ENCODE data around the gene CACNA1S.

Gene CACNA1S

GRCh38 chr1:201041011-201041410 is 71.2 kb downstream of the CACNA1S start:
- DNase-seq = no peak
- Histone ChIP-seq H3K4me1 (no peaks in the 10 kb centered on the region), H3K9me3 (no peaks in the 10 kb centered on the region), H3K27me3 (peaks cover 19% of the 10 kb centered on the region), H3K36me3 (no peaks in the 10 kb centered on the region), H3K4me3 (ENCODE audit: low read depth, low read length) (no peak overlapping the region)
- TF ChIP-seq, protein P1, sequence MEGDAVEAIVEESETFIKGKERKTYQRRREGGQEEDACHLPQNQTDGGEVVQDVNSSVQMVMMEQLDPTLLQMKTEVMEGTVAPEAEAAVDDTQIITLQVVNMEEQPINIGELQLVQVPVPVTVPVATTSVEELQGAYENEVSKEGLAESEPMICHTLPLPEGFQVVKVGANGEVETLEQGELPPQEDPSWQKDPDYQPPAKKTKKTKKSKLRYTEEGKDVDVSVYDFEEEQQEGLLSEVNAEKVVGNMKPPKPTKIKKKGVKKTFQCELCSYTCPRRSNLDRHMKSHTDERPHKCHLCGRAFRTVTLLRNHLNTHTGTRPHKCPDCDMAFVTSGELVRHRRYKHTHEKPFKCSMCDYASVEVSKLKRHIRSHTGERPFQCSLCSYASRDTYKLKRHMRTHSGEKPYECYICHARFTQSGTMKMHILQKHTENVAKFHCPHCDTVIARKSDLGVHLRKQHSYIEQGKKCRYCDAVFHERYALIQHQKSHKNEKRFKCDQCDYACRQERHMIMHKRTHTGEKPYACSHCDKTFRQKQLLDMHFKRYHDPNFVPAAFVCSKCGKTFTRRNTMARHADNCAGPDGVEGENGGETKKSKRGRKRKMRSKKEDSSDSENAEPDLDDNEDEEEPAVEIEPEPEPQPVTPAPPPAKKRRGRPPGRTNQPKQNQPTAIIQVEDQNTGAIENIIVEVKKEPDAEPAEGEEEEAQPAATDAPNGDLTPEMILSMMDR (IDR thresholded peaks at IDR 0.05; ENCODE audit: low read depth, low read length) = no peak

- Histone ChIP-seq H3K9me3 (no peaks in the 10 kb centered on the region), H3K36me3 (no peaks in the 10 kb centered on the region), H3K27me3 (peaks cover 27% of the 10 kb centered on the region), H3K4me1 (no peaks in the 10 kb centered on the region), H3K4me3 (ENCODE audit: low read depth, low read length) (no peak overlapping the region)
- TF ChIP-seq, protein P1 (IDR thresholded peaks at IDR 0.05; ENCODE audit: low read depth, low read length) = no peak
- no peak for DNase-seq
These were observed 72.3 kb downstream of the CACNA1S start for GRCh38 chr1:201039876-201040275.

DNA sequence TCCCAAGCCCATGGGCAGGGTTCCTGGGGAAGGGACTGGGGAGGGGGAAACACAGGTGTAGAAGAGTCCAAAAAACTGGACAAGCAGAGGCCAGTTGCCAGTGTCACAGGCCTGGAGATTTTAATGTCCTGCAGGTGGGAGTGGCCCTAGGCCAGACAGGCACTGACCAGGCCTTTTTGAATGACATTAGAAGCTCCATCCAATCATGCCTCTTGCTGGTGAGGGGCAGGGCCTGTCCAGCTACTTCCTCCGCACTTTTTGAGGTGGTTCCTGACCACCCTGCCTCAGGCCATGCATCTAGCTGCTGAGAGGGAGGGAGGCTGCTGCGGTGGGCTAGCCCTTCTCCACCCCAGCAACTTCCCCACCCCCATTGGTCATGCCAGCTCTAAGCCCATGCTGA is 72.8 kb downstream of the CACNA1S start:
- no peak for DNase-seq
- Histone ChIP-seq H3K4me3 (ENCODE audit: low read depth, low read length) (no peak overlapping the region), H3K9me3 (no peaks in the 10 kb centered on the region), H3K4me1 (no peaks in the 10 kb centered on the region), H3K36me3 (no peaks in the 10 kb centered on the region), H3K27me3 (peaks cover 29% of the 10 kb centered on the region)
- TF ChIP-seq, protein P1 (IDR thresholded peaks at IDR 0.05; ENCODE audit: low read depth, low read length) = no peak

DNA sequence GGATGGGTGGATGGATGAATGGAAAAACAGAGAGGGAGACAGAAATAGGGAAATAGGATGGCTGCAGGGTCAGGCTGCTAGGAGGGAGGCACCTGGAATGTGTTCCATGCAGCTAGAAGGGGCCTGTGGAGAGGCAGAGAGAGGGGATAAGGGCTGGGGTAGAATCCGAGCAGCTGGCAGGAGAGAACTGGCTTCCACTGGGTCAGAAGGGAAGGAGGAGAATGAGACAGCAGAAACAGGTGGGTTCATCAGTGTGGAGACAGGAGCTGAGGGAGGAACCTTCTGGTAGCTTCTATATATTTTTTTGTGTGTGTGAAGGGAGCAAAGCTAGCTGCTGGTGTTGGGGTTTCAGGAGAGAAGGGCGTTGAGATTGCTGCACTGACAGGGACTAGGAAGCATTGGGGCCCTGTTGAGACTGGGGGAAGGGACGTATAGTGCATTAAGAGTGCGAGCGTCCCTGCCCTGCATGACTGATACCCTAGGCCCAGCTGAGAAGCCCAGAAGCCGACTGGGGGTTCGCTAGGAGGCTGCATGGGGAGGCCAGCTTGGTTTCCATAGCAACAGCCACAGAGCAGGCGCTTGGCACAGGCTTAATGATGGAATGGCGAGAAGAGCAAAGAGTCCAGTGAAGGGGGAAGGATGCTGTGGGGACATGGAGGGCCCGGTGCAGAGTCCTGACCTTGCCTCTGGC is 73.9 kb downstream of the CACNA1S start:
- H3K4me3 ChIP-seq (ENCODE audit: low read depth, low read length) = no peak overlapping the region
- H3K9me3 ChIP-seq = no peaks in the 10 kb centered on the region
- DNase-seq = no peak
- H3K4me1 ChIP-seq = no peaks in the 10 kb centered on the region
- TF ChIP-seq, protein P1 (IDR thresholded peaks at IDR 0.05; ENCODE audit: low read depth, low read length) = no peak
- H3K36me3 ChIP-seq = no peaks in the 10 kb centered on the region
- H3K27me3 ChIP-seq = peaks cover 40% of the 10 kb centered on the region

DNA sequence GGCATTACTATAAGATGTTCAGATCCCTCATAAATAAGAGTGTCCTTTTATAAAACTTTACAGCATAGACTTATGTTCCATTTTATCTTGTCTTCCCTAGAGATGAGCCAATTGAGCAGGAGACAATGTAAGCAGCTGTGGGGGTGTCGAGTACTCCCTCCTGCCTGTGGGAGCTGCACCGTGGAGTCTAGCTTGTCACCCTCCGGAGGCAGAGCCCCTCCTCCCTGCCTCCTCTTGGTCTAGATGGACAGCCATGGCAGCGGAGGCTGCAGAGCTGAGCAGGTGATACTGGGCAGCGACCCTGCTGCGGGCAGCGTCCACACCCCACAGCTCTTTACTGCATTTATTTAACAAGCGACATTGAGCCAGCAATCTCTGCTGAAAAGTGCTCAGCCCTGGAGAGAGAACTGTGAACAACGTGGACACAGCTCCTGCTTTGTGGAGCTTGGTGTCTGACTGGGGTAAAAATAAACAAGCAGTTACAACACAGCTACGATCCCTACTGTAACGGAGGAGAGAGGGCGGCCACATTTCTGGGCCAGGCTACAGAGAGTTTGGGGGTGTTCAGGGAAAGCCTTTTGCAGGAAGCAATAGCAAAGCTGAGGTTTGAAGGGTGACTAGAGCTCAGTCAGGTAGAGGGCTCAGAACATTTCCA is 75.9 kb downstream of the CACNA1S start:
- H3K9me3 ChIP-seq = no peaks in the 10 kb centered on the region
- H3K36me3 ChIP-seq = no peaks in the 10 kb centered on the region
- no peaks in the 10 kb centered on the region for H3K4me1 ChIP-seq
- DNase-seq = no peak
- TF ChIP-seq, protein P1 (IDR thresholded peaks at IDR 0.05; ENCODE audit: low read depth, low read length) = no peak
- peaks cover 48% of the 10 kb centered on the region for H3K27me3 ChIP-seq
- no peak overlapping the region for H3K4me3 ChIP-seq (ENCODE audit: low read depth, low read length)

DNA sequence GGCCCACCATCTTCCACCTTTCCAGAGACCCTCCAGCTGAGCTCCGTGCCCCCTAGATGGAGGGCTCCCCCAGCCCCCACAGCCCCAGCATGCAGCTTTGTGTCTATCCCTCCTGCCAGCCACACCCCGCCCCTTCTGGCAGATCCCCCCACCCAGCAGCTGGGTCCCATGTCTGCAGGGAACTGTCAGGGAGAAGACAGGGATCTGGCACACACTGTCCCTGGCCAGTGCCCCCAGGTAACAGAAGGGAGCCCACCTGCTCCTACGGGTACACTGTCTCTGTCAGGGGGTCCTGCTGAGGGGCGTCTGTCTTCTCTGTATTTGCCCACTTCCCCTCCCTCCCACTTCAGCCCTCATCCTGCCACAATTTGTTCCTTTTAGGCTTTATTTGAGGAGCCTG is 77.6 kb downstream of the CACNA1S start:
- no peaks in the 10 kb centered on the region for H3K36me3 ChIP-seq
- H3K27me3 ChIP-seq = peaks cover 50% of the 10 kb centered on the region
- no peaks in the 10 kb centered on the region for H3K4me1 ChIP-seq
- DNase-seq = no peak
- no peaks in the 10 kb centered on the region for H3K9me3 ChIP-seq
- no peak overlapping the region for H3K4me3 ChIP-seq (ENCODE audit: low read depth, low read length)
- TF ChIP-seq, protein P1 (IDR thresholded peaks at IDR 0.05; ENCODE audit: low read depth, low read length) = no peak

Data from BE2C (cell line).